ENCODE measurements around the gene ZNF597. TPM values are rescaled to one million over a fixed set of nuclear protein-coding genes. Genes with fewer than 3 reads are reported as not detected.

The ZNF597 gene
- total and polyA plus RNA-seq, 2 donors (not counting 1 experiment from before 2014, with no cell fraction given): 1.6 to 2.0 TPM

DNA sequence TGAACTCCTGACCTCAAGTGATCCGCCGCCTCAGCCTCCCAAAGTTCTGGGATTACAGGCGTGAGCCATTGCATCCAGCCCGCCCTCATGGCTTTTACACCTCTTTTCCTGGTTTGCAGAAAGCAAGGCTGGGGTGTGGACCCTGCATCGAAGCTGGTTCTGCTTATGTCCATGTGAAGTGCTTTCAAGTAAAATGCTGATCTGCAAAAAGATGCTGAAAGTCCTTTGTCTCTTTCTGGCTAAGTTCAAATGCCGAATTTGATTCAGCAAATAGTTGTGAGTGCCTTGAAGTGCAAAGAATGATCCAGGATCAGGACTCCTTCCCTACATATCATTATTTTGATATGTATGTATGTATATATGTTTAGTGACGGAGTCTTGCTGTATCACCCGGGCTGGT lies 17.3 kb upstream of the ZNF597 start:
- no peak for TF ChIP-seq EZH2 (IDR thresholded peaks at IDR 0.05; ENCODE audit: low read length, missing control alignments)
- TF ChIP-seq, protein P1, sequence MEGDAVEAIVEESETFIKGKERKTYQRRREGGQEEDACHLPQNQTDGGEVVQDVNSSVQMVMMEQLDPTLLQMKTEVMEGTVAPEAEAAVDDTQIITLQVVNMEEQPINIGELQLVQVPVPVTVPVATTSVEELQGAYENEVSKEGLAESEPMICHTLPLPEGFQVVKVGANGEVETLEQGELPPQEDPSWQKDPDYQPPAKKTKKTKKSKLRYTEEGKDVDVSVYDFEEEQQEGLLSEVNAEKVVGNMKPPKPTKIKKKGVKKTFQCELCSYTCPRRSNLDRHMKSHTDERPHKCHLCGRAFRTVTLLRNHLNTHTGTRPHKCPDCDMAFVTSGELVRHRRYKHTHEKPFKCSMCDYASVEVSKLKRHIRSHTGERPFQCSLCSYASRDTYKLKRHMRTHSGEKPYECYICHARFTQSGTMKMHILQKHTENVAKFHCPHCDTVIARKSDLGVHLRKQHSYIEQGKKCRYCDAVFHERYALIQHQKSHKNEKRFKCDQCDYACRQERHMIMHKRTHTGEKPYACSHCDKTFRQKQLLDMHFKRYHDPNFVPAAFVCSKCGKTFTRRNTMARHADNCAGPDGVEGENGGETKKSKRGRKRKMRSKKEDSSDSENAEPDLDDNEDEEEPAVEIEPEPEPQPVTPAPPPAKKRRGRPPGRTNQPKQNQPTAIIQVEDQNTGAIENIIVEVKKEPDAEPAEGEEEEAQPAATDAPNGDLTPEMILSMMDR (conservative IDR thresholded peaks at IDR 0.05 in 1 of 2, IDR thresholded peaks at IDR 0.05 in 1 of 2; ENCODE audit: low read depth in 1 of 2, low read length in 2 of 2): no peak
- Histone ChIP-seq H3K27ac (ENCODE audit: insufficient read depth, low read length) (no peak overlapping the region), H3K36me3 (ENCODE audit: control insufficient read depth, insufficient read depth, low read length) (peaks cover 2% of the 10 kb centered on the region), H3K27me3 (ENCODE audit: control insufficient read depth, insufficient read depth, low read length) (no peaks in the 10 kb centered on the region), H4K20me1 (ENCODE audit: control insufficient read depth, extremely low read depth, insufficient read depth, low read length) (no peaks in the 10 kb centered on the region), H3K4me2 (ENCODE audit: extremely low read depth, insufficient read depth, low read length) (no peak overlapping the region), H3K9me3 (ENCODE audit: control insufficient read depth, insufficient read depth, low read depth, low read length) (no peaks in the 10 kb centered on the region), H3K4me3 (replicated peaks in 1 of 4; ENCODE audit: control extremely low read depth in 1 of 4, insufficient read depth in 1 of 4, low read depth in 3 of 4, low read length in 4 of 4) (no peak overlapping the region), H3K79me2 (ENCODE audit: control insufficient read depth, insufficient read depth, low read length) (peaks cover 70% of the 10 kb centered on the region), H3K9ac (ENCODE audit: insufficient read depth, low read length) (no peak overlapping the region), H2AFZ (ENCODE audit: low read length) (no peak overlapping the region), H3K4me1 (ENCODE audit: control insufficient read depth, extremely low read depth, insufficient read depth, low read length) (peaks cover 3% of the 10 kb centered on the region)
- DNase-seq (ENCODE audit: low read depth in 2 of 2): no peak

DNA sequence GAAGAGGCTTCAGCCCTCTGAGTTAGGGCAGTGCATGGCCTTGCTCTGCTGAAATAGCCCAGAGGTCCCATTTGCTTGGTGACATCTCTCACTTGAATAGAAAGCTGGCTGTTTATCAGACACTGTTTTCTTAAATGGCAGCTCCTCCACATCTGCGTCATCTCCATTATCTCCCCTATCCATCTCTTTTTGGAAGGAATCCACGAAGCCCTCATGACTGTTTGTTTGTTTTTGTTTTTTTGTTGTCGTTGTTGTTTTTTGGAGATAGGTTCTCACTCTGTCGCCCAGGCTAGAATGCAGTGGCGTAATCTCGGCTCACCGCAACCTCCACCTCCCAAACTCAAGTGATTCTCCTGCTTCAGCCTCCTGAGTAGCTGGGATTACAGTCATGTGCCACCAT lies 16.8 kb upstream of the ZNF597 start:
- DNase-seq (ENCODE audit: low read depth in 2 of 2): no peak
- peaks cover 3% of the 10 kb centered on the region for H3K4me1 ChIP-seq (ENCODE audit: control insufficient read depth, extremely low read depth, insufficient read depth, low read length)
- H3K27ac ChIP-seq (ENCODE audit: insufficient read depth, low read length): no peak overlapping the region
- no peak overlapping the region for H3K9ac ChIP-seq (ENCODE audit: insufficient read depth, low read length)
- no peaks in the 10 kb centered on the region for H4K20me1 ChIP-seq (ENCODE audit: control insufficient read depth, extremely low read depth, insufficient read depth, low read length)
- TF ChIP-seq EZH2 (IDR thresholded peaks at IDR 0.05; ENCODE audit: low read length, missing control alignments): no peak
- TF ChIP-seq, protein P1 (conservative IDR thresholded peaks at IDR 0.05 in 1 of 2, IDR thresholded peaks at IDR 0.05 in 1 of 2; ENCODE audit: low read depth in 1 of 2, low read length in 2 of 2): no peak
- H3K27me3 ChIP-seq (ENCODE audit: control insufficient read depth, insufficient read depth, low read length): no peaks in the 10 kb centered on the region
- H3K4me3 ChIP-seq (replicated peaks in 1 of 4; ENCODE audit: control extremely low read depth in 1 of 4, insufficient read depth in 1 of 4, low read depth in 3 of 4, low read length in 4 of 4): peak overlapping the region in 1 of 4 experiments; percentile 88
- H3K79me2 ChIP-seq (ENCODE audit: control insufficient read depth, insufficient read depth, low read length): peaks cover 66% of the 10 kb centered on the region
- no peak overlapping the region for H2AFZ ChIP-seq (ENCODE audit: low read length)
- no peaks in the 10 kb centered on the region for H3K9me3 ChIP-seq (ENCODE audit: control insufficient read depth, insufficient read depth, low read depth, low read length)
- peak overlapping the region; percentile 0 for H3K4me2 ChIP-seq (ENCODE audit: extremely low read depth, insufficient read depth, low read length)
- H3K36me3 ChIP-seq (ENCODE audit: control insufficient read depth, insufficient read depth, low read length): no peaks in the 10 kb centered on the region

DNA sequence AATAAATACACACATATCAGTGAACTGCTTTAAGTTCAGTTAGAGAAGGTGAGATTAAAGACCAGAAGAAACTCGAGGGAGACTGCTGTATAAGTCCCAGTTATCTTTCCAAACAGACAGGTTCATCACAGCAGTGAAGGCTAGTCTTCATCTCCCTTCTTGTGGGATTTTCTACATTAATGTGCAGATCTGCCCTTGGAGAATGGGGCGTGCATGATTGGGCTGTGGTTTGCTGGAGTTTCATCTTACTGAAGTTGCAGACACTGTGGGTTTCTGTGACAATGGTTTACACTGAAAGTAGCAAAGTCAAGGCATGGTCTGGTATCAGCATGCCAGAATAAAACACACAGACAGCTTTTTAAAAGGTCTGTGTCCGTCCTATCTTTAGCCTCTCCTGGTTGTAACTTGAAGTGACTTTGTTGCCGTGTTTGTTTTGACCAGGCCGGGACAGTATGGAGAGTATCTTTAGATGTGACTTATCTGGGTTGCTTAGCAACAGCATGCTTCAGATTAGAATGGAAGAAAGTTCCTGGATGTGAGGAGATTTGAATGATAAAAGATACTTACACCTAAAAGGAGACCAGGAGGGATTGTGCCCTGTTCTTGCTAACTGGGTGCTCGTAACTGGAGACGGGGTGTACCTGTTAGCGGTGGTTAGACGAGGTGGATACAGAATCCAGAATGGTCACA lies 16.2 kb upstream of the ZNF597 start:
- peaks cover 61% of the 10 kb centered on the region for H3K79me2 ChIP-seq (ENCODE audit: control insufficient read depth, insufficient read depth, low read length)
- no peaks in the 10 kb centered on the region for H3K27me3 ChIP-seq (ENCODE audit: control insufficient read depth, insufficient read depth, low read length)
- peak in 1 of 2 donors; percentile 34 for DNase-seq (ENCODE audit: low read depth in 2 of 2)
- TF ChIP-seq, protein P1 (conservative IDR thresholded peaks at IDR 0.05 in 1 of 2, IDR thresholded peaks at IDR 0.05 in 1 of 2; ENCODE audit: low read depth in 1 of 2, low read length in 2 of 2): no peak
- TF ChIP-seq EZH2 (IDR thresholded peaks at IDR 0.05; ENCODE audit: low read length, missing control alignments): no peak
- H3K9me3 ChIP-seq (ENCODE audit: control insufficient read depth, insufficient read depth, low read depth, low read length): no peaks in the 10 kb centered on the region
- H3K9ac ChIP-seq (ENCODE audit: insufficient read depth, low read length): no peak overlapping the region
- peak overlapping the region; percentile 86 for H3K27ac ChIP-seq (ENCODE audit: insufficient read depth, low read length)
- H3K4me2 ChIP-seq (ENCODE audit: extremely low read depth, insufficient read depth, low read length): peak overlapping the region; percentile 70
- H3K4me3 ChIP-seq (replicated peaks in 1 of 4; ENCODE audit: control extremely low read depth in 1 of 4, insufficient read depth in 1 of 4, low read depth in 3 of 4, low read length in 4 of 4): peak overlapping the region; percentile 71 to 94 (median 87)
- no peaks in the 10 kb centered on the region for H3K36me3 ChIP-seq (ENCODE audit: control insufficient read depth, insufficient read depth, low read length)
- H3K4me1 ChIP-seq (ENCODE audit: control insufficient read depth, extremely low read depth, insufficient read depth, low read length): peaks cover 3% of the 10 kb centered on the region
- H2AFZ ChIP-seq (ENCODE audit: low read length): no peak overlapping the region
- no peaks in the 10 kb centered on the region for H4K20me1 ChIP-seq (ENCODE audit: control insufficient read depth, extremely low read depth, insufficient read depth, low read length)

All from fibroblast of lung (primary cell).